ENCODE measurements around the gene MAP2K7.

Gene MAP2K7

DNA sequence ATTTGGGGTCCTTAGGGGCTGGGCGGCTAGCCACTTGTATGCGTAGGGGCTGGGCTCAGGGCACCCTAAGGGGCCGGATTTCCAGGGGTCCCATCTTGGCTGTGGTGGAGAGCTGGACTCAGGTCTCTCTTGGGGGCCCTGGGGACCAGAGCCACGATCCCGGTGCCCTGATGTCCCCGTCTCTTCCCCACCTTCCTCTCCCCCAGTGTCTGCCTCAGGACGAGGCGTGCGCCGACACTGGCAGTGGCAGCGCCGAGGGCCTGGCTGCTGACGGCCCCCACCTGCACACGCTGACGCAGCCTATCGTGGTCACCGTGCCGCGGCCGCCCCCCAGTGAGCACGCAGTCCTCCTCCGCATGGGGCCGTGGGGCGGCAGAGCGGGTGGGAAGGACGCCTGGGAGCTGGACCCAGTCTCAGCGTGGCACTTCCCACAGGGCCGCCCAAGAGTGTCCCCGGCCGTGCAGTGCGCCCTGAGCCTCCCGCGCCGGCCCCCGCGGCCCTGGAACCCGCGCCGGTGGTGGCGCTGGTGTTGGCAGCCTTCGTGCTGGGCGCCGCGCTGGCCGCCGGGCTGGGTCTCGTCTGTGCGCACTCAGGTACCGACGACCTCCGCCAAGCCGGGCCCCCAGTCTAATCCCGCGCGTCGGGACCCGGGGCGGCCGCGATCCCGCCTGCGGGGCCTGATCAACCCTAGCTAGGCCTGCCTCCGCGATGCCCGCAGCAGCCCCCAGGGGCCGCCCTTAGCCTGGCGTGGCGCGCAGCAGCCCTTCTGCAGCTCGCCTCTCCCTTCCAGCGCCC, 13.8 kb downstream of the MAP2K7 start (continued):
- TF ChIP-seq GFI1B (tag by site-specific recombination; IDR thresholded peaks at IDR 0.05), result no peak
- TF ChIP-seq ZNF624 (tag by site-specific recombination; IDR thresholded peaks at IDR 0.05), result no peak
- TF ChIP-seq ZNF776 (tag by site-specific recombination; IDR thresholded peaks at IDR 0.05; ENCODE audit: borderline replicate concordance), result no peak
- no peak for TF ChIP-seq ZNF830 (tag by site-specific recombination; IDR thresholded peaks at IDR 0.05; ENCODE audit: low read depth)
- TF ChIP-seq ZNF155 (tag by site-specific recombination; IDR thresholded peaks at IDR 0.05), result no peak
- TF ChIP-seq ZNF16 (tag by site-specific recombination; IDR thresholded peaks at IDR 0.05; ENCODE audit: low read depth), result no peak
- no peak for TF ChIP-seq ZNF19 (tag by site-specific recombination; IDR thresholded peaks at IDR 0.05; ENCODE audit: low read depth)
- TF ChIP-seq, protein P1, sequence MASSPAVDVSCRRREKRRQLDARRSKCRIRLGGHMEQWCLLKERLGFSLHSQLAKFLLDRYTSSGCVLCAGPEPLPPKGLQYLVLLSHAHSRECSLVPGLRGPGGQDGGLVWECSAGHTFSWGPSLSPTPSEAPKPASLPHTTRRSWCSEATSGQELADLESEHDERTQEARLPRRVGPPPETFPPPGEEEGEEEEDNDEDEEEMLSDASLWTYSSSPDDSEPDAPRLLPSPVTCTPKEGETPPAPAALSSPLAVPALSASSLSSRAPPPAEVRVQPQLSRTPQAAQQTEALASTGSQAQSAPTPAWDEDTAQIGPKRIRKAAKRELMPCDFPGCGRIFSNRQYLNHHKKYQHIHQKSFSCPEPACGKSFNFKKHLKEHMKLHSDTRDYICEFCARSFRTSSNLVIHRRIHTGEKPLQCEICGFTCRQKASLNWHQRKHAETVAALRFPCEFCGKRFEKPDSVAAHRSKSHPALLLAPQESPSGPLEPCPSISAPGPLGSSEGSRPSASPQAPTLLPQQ (tag by site-specific recombination; IDR thresholded peaks at IDR 0.05), result peak; percentile 59; the same call in 1 of the 2 replicates
- TF ChIP-seq, protein P2, sequence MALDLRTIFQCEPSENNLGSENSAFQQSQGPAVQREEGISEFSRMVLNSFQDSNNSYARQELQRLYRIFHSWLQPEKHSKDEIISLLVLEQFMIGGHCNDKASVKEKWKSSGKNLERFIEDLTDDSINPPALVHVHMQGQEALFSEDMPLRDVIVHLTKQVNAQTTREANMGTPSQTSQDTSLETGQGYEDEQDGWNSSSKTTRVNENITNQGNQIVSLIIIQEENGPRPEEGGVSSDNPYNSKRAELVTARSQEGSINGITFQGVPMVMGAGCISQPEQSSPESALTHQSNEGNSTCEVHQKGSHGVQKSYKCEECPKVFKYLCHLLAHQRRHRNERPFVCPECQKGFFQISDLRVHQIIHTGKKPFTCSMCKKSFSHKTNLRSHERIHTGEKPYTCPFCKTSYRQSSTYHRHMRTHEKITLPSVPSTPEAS (tag by site-specific recombination; IDR thresholded peaks at IDR 0.05), result peak; percentile 78
- peak; percentile 39 for TF ChIP-seq HIC1 (tag by site-specific recombination; IDR thresholded peaks at IDR 0.05)
- TF ChIP-seq ZBTB1 (tag by site-specific recombination; IDR thresholded peaks at IDR 0.05), result no peak
- TF ChIP-seq TRIM28 (IDR thresholded peaks at IDR 0.05; ENCODE audit: borderline replicate concordance, low read length), result no peak
- no peak for TF ChIP-seq ZNF792 (tag by site-specific recombination; IDR thresholded peaks at IDR 0.05)
- TF ChIP-seq ZNF133 (tag by site-specific recombination; IDR thresholded peaks at IDR 0.05), result no peak
- TF ChIP-seq ZNF791 (tag by site-specific recombination; IDR thresholded peaks at IDR 0.05), result no peak
- no peak; the same call in 1 of the 2 replicates for TF ChIP-seq KLF16 (tag by site-specific recombination; IDR thresholded peaks at IDR 0.05)
- TF ChIP-seq, protein P3, sequence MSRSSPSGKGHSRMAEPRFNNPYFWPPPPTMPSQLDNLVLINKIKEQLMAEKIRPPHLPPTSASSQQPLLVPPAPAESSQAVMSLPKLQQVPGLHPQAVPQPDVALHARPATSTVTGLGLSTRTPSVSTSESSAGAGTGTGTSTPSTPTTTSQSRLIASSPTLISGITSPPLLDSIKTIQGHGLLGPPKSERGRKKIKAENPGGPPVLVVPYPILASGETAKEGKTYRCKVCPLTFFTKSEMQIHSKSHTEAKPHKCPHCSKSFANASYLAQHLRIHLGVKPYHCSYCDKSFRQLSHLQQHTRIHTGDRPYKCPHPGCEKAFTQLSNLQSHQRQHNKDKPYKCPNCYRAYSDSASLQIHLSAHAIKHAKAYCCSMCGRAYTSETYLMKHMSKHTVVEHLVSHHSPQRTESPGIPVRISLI (tag by site-specific recombination; IDR thresholded peaks at IDR 0.05), result no peak
- no peak for TF ChIP-seq ZNF223 (tag by site-specific recombination; IDR thresholded peaks at IDR 0.05)
- no peak for TF ChIP-seq GLI2 (tag by site-specific recombination; IDR thresholded peaks at IDR 0.05; ENCODE audit: borderline replicate concordance, low read depth)
- TF ChIP-seq INSM2 (tag by site-specific recombination; IDR thresholded peaks at IDR 0.05), result no peak
- TF ChIP-seq ZNF214 (tag by site-specific recombination; IDR thresholded peaks at IDR 0.05; ENCODE audit: borderline replicate concordance), result no peak
- TF ChIP-seq ZNF311 (tag by site-specific recombination; IDR thresholded peaks at IDR 0.05; ENCODE audit: borderline replicate concordance), result no peak
- TF ChIP-seq MYNN (tag by site-specific recombination; IDR thresholded peaks at IDR 0.05; ENCODE audit: borderline replicate concordance), result no peak
- TF ChIP-seq ZSCAN16 (tag by site-specific recombination; IDR thresholded peaks at IDR 0.05), result no peak
- no peak for TF ChIP-seq SCRT1 (tag by site-specific recombination; IDR thresholded peaks at IDR 0.05; ENCODE audit: borderline replicate concordance)
- no peak for TF ChIP-seq KLF1 (tag by site-specific recombination; IDR thresholded peaks at IDR 0.05)
- TF ChIP-seq, protein P4, sequence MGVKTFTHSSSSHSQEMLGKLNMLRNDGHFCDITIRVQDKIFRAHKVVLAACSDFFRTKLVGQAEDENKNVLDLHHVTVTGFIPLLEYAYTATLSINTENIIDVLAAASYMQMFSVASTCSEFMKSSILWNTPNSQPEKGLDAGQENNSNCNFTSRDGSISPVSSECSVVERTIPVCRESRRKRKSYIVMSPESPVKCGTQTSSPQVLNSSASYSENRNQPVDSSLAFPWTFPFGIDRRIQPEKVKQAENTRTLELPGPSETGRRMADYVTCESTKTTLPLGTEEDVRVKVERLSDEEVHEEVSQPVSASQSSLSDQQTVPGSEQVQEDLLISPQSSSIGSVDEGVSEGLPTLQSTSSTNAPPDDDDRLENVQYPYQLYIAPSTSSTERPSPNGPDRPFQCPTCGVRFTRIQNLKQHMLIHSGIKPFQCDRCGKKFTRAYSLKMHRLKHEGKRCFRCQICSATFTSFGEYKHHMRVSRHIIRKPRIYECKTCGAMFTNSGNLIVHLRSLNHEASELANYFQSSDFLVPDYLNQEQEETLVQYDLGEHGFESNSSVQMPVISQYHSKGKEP (tag by site-specific recombination; IDR thresholded peaks at IDR 0.05), result no peak
- TF ChIP-seq ZFP69B (tag by site-specific recombination; IDR thresholded peaks at IDR 0.05), result 0 out of 2 replicates have a peak, but pooled peaks have one; percentile 22
- TF ChIP-seq ZNF404 (tag by site-specific recombination; IDR thresholded peaks at IDR 0.05), result no peak
- no peak for TF ChIP-seq WT1 (tag by site-specific recombination; IDR thresholded peaks at IDR 0.05)

All from HEK293 (cell line).